Colonic mucosa (tissue), 4 donors: ENCODE results near the gene COMMD10. TPM values are rescaled to one million over a fixed set of nuclear protein-coding genes. Genes with fewer than 3 reads are reported as not detected.

ENCODE experiments used
- DNase-seq: peaks from one replicate; pipeline ENCODE4 v3.0.0-alpha.2; 2020
- H3K27ac ChIP-seq: fragments of 200-600 bp; one replicate; pipeline ENCODE4 v1.8.0; 2021
- H3K27me3 ChIP-seq: fragments of 200-600 bp; one replicate; pipeline ENCODE4 v1.8.0; 2021
- H3K36me3 ChIP-seq: fragments of 200-600 bp; one replicate; pipeline ENCODE4 v1.8.0; 2021
- H3K4me1 ChIP-seq: fragments of 200-600 bp; one replicate; pipeline ENCODE4 v1.8.0; 2021; ENCODE audit warnings: mild to moderate bottlenecking
- H3K4me3 ChIP-seq: fragments of 200-600 bp; one replicate; pipeline ENCODE4 v1.8.0; 2021
- H3K9ac ChIP-seq, 2 donors: one replicate each; pipeline ENCODE4 v1.7.0; 2013; ENCODE audit warnings: control low read depth in 2 of 2, low read depth in 2 of 2, low read length in 2 of 2
- H3K9me3 ChIP-seq: fragments of 200-600 bp; one replicate; pipeline ENCODE4 v1.8.0; 2021
- CTCF ChIP-seq: fragments of 200-600 bp; IDR thresholded peaks from one replicate; pipeline ENCODE4 v1.8.0; 2022; ENCODE audit warnings: antibody characterized with exemption, mild to moderate bottlenecking
- intact Hi-C: fragments of 100-400 bp; cut with DNase I; formaldehyde crosslinking; loops from one replicate; pipeline ENCODE4 v1.14.1; 2022
- total RNA-seq, 2 donors: library from RNA; stranded (reverse); fragmentation: NEBNext Ultra II Directional in 1 of 2; extraction: Animal tissue kit (Norgen Biotek cat#: 25700) in 1 of 2; gene quantifications; one replicate each; pipeline ENCODE4 v1.2.1, GENCODE V29; 2021
- donor health status: healthy.
- donor health status: DM: no; HTN: no; CAD: no.
- donor health status: DM: no; HTN: no; CAD: no.

Gene COMMD10
- total RNA-seq, 2 donors from 2014 or later: 24.8 to 26.5 TPM

DNA sequence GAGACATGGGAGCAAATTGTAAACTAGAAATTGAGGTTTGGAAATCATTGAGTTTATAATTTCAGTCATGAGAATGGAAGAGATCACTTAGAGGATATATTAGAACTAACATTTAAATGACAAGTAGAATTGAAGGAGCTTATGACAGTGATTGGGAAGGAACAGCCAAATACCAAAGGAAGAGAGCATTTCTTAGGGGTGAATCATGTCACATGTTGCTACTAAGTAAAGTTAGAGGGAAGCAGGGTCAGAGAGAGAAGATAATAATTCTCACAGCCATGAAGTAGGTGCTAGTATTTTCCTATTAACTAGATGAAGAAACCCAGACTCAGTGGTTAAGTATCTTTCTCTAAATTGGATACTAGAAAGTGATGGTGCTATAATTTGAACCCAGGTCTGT is 59.3 kb downstream of the COMMD10 start:
- Histone ChIP-seq H3K4me3 (no peak overlapping the region), H3K36me3 (no peaks in the 10 kb centered on the region), H3K27me3 (no peaks in the 10 kb centered on the region), H3K9ac (no peak overlapping the region), H3K27ac (no peak overlapping the region), H3K9me3 (no peaks in the 10 kb centered on the region), H3K4me1 (no peaks in the 10 kb centered on the region)
- TF ChIP-seq CTCF: no peak
- intact Hi-C loops: no loop called here
- DNase-seq: no peak

DNA sequence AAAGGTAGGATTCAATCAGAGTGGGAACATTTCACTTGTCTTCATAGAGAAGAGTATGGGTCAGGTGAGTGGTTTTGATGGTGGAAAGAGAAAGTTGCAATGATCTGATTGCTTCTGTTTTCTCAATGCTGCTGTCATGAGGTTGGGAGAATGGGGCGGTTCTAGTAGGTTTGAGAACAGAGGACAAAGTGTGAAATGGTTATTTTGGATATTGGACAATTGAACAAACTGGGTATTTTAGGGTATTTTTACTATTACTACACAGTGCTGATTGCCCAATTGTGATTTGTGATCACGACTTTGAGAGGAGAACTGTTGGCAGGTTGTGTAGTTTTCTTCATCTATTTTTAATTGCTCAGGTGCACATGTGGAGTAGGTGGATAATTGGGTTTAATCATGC is 60.2 kb downstream of the COMMD10 start:
- TF ChIP-seq CTCF: no peak
- intact Hi-C loops: no loop called here
- DNase-seq: no peak
- no peak overlapping the region for H3K9ac ChIP-seq
- H3K27ac ChIP-seq: no peak overlapping the region
- H3K4me3 ChIP-seq: no peak overlapping the region
- no peaks in the 10 kb centered on the region for H3K36me3 ChIP-seq
- no peaks in the 10 kb centered on the region for H3K4me1 ChIP-seq
- H3K27me3 ChIP-seq: no peaks in the 10 kb centered on the region
- no peaks in the 10 kb centered on the region for H3K9me3 ChIP-seq

DNA sequence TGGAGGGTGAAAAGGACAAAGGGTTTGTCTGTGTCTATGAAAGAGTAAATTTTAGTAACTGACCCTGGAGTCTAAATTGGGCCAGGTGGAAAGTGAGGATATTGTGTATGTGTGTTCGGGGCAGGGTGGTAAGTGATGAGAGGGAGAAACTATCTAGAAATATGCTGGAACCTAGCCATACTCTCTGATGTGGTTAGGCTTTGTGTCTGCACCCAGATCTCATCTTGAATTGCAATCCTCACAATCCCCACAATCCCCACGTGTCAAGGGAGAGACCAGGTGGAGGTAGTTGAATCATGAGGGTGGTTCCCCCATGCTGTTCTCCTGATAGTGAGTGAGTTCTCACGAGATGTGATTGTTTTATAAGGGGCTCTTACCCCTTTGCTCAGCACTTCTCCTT is 60.6 kb downstream of the COMMD10 start:
- Histone ChIP-seq H3K4me1 (no peaks in the 10 kb centered on the region), H3K36me3 (no peaks in the 10 kb centered on the region), H3K27me3 (no peaks in the 10 kb centered on the region), H3K27ac (no peak overlapping the region), H3K4me3 (no peak overlapping the region), H3K9ac (no peak overlapping the region), H3K9me3 (no peaks in the 10 kb centered on the region)
- no peak for TF ChIP-seq CTCF
- no peak for DNase-seq
- intact Hi-C loops: no loop called here

- Histone ChIP-seq H3K27ac (no peak overlapping the region), H3K27me3 (no peaks in the 10 kb centered on the region), H3K4me3 (no peak overlapping the region), H3K4me1 (no peaks in the 10 kb centered on the region), H3K36me3 (no peaks in the 10 kb centered on the region), H3K9me3 (no peaks in the 10 kb centered on the region), H3K9ac (no peak overlapping the region)
- no peak for TF ChIP-seq CTCF
- DNase-seq: no peak
- intact Hi-C loops: no loop called here
Observed at GRCh38 chr5:116152169-116152568, 67.3 kb downstream of the COMMD10 start.

DNA sequence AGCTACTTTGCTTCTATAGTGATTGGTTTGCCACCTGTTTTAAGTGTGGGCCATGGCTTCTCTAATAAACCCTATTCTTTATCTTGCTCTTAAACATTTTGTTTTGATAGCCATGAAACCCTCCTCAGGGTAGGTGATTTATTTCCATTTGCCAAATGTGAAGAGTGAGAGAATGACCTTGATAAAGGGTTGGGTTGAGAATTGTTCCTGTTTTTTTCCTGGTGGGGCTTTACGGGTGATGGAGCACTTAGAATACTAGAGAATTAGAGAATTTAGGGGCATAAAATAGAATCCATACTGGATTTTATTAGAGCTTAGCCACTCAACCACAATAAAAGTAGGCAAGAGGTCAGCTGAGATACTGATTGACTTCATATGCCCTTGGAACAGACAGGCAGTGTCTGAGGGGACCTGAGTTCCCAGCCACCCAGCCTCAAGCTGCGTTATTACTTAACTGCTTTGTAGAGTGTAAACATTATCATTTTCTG is 68.9 kb downstream of the COMMD10 start:
- intact Hi-C loops: no loop called here
- Histone ChIP-seq H3K9ac (no peak overlapping the region), H3K9me3 (no peaks in the 10 kb centered on the region), H3K27me3 (no peaks in the 10 kb centered on the region), H3K36me3 (no peaks in the 10 kb centered on the region), H3K4me3 (no peak overlapping the region), H3K27ac (no peak overlapping the region), H3K4me1 (no peaks in the 10 kb centered on the region)
- no peak for TF ChIP-seq CTCF
- no peak for DNase-seq

GRCh38 chr5:116154252-116154651 is 69.4 kb downstream of the COMMD10 start:
- Histone ChIP-seq H3K4me1 (no peaks in the 10 kb centered on the region), H3K9ac (no peak overlapping the region), H3K36me3 (no peaks in the 10 kb centered on the region), H3K4me3 (no peak overlapping the region), H3K9me3 (no peaks in the 10 kb centered on the region), H3K27me3 (no peaks in the 10 kb centered on the region), H3K27ac (no peak overlapping the region)
- no peak for TF ChIP-seq CTCF
- DNase-seq: no peak
- intact Hi-C loops: no loop called here
